ENCODE data around the gene VAC14. TPM values are rescaled to one million over a fixed set of nuclear protein-coding genes. Genes with fewer than 3 reads are reported as not detected.
"Not testable (repeated sequence)": the region's sequence is repeated elsewhere in the genome, so short reads cannot be mapped to it uniquely, and the experiment has no call there.

Gene VAC14
- total RNA-seq, 1 experiment from 2014 or later: 33.9 TPM

DNA sequence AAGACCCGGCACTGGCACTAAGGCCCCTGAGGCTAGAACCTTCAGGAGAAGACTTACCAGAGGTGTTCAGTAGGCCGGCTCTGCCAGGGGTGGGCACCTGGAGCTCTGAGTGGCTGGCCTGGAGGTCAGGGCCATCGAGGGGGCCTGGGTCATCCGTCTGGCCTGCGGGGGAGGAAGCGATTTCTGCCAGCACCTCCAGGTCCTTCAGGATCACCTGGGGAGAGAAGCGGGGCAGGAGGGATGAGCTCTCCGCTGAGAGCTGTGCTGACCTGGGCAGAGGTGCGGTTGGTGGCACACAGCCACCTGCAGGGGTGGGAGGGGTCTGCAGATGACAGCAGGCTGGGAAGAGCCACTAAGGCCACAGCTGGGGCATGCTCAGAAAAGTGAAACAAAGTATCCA, 56.6 kb downstream of the VAC14 start:
- DNase-seq (ENCODE audit: low read depth): no peak

DNA sequence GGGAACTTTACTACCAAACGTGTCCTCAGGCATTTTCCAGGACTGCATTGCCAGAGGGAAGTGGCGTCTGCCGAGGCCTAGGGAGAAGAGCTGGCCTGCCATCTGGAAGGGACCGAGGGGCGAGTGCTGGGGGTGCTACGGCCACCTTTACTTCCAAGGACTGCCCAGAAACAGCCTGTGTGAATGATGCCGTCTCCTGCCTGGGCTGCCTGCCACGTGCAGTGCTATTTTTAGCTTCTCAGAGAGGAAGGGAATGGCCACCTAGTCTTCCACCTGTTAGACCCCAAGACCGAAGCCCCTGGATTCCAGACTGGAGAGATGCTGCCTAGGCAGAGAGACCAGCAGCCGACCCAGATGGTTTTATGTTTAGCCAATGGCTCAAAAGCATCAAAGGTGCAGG, 57.2 kb downstream of the VAC14 start:
- no peak for DNase-seq (ENCODE audit: low read depth)

DNA sequence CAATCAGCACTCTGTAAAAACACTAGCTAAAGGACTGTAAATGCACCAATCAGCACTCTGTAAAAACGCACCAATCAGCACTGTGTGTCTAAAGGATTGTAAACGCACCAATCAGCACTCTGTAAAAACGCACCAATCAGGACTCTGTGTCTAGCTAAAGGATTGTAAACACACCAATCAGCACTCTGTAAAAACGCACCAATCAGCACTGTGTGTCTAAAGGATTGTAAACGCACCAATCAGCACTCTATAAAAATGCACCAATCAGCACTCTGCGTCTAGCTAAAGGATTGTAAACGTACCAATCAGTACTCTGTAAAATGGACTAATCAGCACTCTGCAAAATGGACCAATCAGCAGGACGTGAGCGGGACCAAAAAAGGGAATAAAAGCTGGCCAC, 58.0 kb downstream of the VAC14 start:
- not testable (repeated sequence) for DNase-seq (ENCODE audit: low read depth)

DNA sequence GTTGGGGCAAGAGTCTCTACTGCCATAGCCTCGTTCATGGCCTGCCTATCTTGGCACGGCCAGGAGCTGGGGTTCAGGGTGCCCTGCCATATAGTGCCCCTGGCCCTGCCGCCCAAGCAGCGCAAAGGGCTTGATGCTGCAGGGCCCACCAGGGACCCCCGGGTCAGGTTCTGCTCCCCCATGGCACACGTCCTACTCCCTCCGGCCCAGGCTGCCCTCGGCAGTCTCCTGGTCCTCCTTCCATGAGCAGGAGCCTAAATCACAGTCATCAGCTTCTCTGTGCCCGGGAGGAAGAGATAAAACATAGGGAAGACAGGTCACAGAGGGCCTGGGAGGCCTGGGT, 59.2 kb downstream of the VAC14 start:
- no peak for DNase-seq (ENCODE audit: low read depth)

DNA sequence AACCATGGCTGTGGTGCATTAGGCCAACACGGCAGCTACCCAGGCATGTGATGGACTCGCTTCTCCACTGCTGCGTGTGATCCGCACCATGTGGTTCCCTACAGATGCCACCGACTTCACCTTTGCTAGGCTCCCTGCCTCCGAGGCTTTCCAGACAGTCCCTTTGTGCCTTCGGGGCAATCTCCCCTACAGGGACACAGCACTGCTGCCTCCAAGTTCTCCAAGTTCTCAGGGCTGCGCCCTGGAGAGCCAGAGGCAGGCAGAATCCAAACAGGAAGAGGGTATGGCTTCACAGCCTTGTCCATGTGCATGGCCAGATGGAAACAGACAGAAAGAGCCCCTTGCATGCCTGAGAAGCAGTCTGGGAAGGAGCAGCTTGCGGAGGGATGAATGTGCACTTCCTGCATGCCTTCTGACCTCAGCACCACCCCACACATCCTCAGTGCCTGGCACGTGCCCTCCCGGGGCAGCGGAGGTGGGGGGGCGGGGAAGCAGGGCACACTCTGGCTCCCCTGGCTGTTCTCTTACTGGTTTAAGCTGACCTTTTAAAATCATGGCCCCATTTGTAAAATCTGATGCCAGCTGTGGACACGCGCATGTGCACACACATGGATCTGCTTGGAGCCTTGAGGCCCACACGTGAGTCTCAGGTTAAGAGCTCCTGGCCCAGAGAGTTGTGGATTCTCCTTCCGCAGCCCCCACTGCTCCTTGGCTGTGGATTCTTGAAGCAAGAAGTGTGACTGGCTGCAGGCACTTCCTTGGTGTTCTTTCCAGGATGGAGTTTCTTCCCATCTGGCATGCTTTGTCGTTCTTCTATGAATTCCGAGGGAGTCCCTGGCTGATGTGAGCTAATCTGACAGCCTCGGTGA, 59.8 kb downstream of the VAC14 start:
- DNase-seq (ENCODE audit: low read depth): peak; percentile 95

DNA sequence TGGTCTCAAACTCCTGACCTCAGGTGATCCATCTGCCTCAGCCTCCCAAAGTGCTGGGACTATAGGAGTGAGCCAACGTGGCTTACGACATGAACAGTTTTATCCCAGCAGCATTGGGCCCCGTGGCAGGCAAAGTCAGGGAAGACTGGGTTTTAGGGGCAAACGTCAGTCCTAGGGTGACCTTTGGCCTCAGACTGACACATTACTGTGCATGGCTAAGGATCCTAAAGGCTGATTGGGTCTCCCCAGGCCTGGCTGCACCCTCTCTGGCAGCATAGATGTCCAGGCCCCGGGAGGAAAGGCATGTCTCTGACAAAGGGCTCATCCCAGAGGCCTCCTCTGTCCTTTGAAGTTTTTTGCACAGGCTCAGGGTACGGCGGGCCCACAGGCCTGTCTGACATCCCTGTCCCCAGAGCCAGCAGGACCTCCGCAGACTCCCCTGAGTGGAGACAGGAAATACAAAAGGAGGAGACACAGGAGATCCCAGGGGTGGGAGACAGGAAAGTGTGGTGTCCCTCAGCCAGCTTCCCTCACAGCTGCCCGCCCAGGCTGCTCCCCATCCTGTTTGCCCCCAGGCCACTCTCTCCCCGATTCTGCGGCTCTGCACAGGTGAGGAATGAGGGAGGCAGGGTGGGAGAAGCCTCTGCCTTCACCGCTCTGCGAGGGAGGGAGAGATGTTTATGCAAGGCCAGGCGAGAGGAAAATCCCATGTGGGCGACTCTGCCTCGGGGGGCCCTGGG, 60.6 kb downstream of the VAC14 start:
- peak; percentile 87 for DNase-seq (ENCODE audit: low read depth)

DNA sequence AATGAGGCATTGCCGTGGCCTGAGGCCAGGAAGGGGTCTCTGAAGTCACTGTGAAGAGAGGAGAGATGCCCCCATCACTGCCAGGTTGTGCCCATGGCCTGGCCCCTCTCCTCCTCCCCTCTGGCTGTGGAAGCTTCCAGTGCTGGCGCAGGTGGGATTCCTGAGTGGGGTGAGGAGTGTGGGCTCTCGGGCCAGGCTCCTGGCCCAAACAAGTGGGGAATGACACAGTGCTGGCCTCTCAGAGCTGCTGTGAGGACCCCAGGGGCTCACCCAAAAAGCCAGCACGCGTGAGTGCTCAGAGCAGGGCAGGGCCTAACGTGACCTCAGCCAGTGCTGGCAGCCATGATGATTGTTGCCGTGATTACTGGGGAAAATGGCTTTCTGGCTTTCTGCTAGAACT, 61.6 kb downstream of the VAC14 start:
- DNase-seq (ENCODE audit: low read depth): no peak

DNA sequence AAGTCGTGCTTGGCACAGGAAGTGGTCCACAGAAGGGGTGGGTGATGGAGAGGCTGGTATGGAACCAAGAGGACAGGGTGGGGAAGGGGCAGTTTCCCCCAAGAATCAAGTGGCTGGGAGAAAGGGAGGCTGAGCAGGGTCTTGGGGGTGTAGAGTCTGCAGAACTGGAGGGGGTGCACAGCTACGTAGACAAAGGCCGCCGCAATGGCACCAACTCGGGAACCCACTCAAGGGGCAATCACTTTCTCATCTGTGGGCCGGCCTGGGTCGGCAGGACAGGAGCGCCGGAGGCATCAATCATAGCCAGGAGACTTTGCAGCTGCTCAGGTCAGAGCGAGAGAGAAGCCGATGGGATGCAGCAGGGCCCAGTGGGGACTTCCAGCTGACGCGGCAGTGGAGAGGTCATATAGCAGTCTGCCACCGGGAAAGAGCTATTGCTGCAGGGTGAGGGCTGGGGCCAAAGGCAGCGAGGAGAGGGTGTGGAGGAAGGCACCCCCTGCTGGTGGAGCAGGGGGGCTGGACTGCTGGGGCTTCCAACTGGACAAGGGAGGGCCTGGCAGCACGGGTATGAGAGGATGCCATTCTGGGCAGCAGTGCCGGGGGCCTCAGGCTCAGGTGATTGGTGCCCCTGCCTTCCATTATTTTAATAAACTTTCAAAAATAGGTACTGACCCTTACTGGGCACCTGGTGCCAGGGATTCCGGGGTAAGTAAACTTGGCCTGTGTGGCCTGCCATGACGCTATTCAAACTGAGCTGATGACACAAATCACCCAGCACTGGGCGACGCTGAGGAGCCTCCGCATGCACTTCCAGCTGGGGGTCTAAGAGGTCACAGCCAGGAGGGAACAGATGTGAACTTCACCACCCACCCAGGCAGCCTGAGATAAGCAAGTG, 62.6 kb downstream of the VAC14 start:
- peak; percentile 78 for DNase-seq (ENCODE audit: low read depth)

DNA sequence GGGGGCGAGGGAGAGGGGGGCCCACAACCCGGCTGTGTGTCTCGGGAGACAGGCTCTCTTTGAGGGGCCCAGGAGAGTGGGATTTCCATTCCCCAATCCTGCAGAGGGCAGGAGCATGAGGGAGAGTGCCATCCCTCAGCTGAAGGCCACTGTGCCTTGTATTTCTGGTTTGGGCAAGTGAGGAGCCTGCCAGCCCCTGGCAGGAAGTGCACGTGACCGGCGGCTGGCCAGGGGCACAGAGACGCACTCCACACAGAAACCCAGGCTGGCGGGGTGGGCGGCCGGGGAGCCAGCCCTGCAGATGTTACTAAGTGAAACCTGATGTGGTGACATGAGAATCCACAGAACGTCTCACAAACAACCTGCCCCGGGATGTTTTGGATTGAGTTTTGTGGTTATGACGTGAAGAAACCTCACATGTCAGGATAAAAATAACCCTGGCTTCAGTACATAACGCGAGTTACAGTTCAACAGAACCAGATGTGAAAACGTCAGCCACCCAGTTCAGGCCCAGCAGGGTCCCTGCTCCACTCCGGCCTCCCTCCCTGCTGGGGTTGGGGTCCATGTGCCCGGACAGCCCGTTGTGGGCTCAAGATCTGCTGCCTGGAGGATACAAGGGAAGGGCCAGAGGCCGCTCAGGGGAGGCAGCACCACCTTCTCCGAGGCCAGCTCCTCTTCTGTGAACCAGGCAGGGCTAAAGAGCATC, 63.4 kb downstream of the VAC14 start:
- peak; percentile 99 for DNase-seq (ENCODE audit: low read depth)

DNA sequence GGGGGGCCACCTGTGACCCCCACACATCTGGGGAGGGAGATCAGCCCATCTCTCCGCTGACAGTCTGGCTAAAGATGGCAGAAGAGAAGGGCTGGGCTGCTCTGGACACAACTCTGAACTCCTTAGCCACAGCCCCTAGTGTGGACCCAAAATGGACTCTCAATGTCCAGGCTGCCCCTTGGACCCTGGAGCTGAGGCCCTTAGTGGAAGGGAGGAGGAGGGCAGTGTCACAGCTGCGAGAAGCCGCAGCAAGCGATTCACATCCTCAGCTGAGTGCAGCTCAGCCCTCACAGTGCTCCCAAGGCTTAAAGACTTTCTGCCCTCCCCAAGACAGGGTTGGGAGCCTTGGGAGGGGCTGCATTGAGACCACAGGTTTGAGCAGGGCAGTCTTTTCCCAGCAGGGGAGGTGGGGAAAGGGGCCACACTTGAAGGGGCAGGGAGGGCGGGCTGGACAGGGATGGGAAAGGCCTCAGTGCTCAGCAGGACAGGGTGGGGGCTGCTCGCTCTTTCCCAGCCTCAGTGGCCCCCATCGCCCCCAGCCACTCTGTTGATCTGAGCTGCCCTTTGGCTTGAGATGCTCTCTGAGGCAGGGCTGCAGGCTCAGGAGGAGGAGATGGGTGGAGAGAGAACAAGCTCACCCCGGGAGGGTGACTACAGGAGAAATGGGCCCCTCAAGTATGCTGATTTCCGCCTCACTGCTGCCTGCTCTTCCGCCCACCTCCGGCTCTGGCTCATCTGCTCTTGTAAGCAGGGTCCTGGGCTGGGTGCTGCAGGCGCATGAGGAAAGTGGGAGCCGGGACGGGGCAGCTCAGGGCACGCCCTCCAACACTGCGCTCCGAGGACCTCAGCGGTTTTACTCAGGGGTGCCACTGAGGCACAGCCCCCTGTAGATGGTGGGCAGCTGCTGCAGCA, 64.2 kb downstream of the VAC14 start:
- no peak for DNase-seq (ENCODE audit: low read depth)

DNA sequence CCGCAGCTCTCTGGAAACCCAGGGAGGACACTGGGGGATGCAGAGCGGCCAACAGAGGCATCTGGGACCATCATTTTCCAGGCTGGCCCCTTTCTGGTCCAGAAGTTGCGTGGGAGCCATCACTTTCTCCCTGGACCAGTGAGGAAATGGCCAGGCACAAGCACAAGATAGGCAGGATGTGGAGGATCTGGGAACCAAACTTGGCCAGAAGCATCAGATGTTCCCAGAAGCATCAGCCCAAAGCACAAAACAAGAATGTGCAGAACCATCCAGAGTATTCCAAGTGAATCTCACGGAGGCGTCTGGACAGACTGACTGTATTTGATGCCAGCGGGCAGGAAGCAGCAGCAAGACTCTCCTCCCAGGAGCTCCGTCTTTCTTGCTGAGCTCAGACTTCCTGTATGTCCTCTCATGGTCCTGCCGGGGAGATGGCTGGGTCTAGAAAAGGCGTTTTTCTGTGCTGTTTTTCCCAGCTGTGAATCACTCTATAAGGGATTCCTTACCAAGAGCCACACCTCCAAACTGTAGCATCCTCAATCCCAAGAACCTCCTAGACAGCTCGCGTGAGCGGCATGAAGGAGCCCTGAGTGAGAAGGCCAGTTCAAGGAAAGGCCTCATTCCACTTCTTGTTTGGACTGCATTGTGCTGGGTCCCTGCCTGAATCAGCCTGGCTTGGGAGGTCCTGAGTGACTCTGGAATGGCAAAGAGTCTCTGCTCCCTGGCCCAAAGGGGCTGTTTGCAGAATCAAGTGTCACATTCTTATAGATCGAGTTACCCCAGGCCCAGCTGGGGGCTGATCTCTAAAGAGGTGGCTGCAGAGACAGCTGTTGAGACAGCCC, 65.6 kb downstream of the VAC14 start:
- no peak for DNase-seq (ENCODE audit: low read depth)

DNA sequence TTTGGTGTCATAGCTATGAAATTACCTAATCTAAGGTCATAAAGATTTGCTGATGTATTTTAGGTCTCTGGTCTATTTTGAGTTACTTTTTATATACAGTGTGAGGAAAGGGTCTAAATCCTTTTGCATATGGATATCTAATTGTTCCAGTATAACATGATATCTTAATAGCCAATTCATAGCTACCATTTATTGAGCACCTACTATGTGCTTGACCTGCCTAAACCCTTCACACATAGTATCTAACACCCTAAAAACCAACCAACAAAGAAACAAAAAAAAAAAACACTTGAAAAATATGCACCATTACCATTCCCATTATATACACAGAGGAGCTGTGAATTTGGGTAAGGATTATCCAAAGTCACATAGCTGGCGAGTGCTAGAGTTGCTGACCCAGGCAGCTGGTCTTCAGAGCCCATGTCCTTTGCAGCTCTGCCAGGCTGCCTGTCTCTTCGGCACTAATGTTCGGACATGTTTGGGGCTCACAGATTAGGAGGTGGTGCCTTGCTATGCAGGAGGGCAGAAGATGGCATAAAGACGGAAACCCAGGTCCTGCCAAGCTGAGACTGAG, 66.3 kb downstream of the VAC14 start:
- no peak for DNase-seq (ENCODE audit: low read depth)

DNA sequence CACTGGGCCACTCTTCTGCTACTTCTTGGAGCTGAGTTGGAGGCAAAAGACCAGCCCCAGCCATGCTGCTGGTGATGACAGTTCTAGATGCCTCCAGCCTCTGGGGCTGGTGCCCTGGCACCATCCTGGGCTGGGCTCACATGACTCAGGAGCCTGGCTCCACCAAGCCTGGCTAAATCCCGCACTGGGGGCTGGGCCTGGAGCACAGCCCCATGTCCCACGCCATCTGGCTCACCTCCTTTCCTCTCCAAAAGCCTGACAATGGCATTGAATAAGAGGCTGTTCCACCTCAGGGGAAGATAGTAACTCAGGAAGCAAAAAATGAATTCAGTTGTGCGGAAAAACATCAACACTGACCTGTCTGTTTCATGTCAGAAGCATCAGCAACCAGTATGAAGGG, 70.0 kb downstream of the VAC14 start:
- no peak for DNase-seq (ENCODE audit: low read depth)

DNA sequence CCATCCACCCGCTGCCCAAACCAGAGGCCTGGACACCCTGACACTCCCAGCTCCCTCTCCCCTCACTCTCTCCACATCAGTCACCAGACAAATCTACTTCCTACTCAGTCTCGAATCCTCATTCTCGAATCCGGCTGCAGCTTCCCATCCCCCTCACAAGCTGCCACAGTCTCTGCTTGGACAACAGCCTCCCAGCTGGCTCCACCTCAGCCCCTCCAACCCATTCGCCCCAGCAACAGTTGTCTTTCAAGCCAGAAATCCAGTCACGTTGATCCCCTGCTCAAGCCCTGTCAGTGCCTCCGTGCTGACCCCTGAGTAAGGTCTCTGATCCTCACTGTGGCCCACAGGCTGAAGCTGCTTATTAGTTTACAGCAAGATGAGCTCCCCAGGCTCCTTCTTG, 70.9 kb downstream of the VAC14 start:
- no peak for DNase-seq (ENCODE audit: low read depth)

DNA sequence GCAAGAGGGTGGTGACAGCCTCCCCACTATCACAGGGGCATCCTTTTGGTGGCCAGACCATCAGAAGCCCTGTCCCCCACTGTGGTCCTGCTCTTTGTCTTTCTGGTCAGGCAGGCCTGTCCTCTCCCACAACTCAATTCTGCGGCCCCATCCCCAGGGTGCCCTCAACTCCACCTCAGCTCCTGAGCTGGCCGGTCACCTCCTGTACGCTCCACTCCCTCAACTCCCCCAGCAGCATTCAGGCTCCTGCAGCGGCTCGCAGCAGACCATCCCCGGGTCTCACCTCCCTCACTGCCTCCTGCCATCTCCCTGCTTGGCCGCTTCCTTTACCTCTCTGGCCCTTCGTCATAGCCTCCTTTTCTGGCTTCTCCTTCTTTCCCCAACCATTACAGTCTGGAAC, 71.7 kb downstream of the VAC14 start:
- DNase-seq (ENCODE audit: low read depth): no peak

DNA sequence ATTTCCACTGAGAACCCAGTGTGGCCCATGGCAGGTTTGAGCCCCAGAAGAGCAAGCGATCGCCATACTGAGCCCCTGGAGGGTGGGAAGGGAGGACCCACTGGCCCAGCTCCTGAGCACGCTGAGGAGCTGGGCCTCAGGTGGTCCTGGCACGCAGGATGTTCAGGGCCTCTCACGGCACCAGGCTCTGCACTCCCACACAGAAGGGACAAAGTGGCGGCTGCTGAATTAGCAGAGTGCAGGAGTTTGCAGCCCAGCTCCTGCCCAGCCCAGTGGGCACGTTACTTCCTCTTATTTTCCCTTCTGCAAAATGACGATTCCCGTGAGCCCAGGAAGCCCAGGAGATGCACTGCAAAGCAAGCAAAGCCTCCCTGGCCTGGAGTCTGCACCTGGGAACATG, 72.8 kb downstream of the VAC14 start:
- no peak for DNase-seq (ENCODE audit: low read depth)

DNA sequence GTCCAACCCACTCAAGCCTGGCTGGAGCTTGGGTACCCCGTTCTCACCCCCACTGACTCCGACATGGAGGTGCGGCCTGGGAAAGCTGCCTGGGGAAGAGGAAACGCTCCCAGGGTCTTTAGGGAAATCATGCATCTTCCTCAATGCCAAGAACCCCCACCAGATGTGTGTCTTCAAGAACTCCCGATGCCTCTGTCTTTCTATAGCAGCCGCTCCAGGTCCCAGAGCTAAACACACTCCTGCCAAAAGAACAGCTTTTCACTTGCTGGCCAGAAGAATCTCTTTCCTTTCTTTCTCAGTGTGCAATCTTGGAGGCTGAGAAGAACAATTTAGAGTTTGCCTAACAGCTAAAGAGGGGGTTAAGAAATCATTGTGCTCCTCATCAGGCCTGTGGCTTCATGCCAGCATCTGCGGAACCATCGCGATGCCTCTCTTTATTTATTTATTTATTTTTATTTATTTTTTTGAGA, 74.0 kb downstream of the VAC14 start:
- no peak for DNase-seq (ENCODE audit: low read depth)

DNA sequence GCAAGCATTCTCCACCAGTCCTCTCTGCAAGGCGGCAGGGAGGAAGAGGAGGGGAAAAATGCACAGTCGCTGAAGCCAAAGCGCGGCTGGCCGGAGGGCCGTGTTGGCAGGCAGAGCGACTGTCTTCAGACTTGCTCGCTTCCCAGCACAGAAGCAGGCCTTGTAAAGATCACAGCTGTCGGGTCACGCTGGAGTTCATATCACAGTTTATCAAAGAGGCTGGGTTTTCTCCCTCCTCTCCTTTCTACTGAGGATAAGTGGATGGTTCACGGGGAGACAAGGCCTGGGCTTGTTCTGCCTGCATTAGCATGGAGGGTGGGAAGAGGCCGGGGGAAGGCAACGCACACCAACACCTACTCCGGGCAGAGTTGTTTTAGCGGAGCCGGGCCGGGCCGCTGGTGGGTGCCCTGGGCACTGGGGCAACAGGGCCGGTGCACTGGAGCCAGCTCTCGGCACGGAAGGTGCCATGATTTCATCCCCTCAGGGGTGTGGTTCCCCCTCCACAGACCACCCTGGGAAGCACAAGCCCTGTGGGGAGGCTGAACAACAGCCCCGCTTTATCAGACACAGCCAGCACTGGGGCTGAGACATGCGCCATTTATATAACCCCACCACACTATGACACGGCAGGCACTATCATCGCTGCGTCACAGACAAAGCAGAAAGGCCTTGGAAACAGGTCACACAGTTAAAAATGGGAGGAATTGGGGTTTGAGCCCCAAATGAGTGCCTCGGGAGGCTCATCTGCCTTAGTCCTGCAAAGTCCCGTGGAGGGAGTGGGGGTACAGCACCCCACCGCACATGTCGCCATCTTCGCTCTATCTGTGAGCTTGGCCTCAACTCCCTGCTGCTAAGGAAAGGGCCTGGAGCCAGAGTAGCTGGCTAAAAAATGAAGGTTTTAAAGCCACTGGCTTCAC, 74.8 kb downstream of the VAC14 start:
- DNase-seq (ENCODE audit: low read depth): peak; percentile 23
